ENCODE data around the gene PAQR7. TPM values are rescaled to one million over a fixed set of nuclear protein-coding genes. Genes with fewer than 3 reads are reported as not detected.

Gene PAQR7
- polyA plus RNA-seq, 1 donor from 2014 or later, result 4.1 TPM

GRCh38 chr1:25876693-25877077 is 1.2 kb upstream of the PAQR7 start:
- Histone ChIP-seq H3K4me3 (ENCODE audit: low read length) (no peak overlapping the region), H3K27me3 (ENCODE audit: insufficient read depth, low read depth, low read length) (peaks cover 21% of the 10 kb centered on the region)
- TF ChIP-seq RAD21 (conservative IDR thresholded peaks at IDR 0.05) (no peak), POLR2AphosphoS5 (IDR thresholded peaks at IDR 0.05) (no peak), TAF1 (IDR thresholded peaks at IDR 0.05; ENCODE audit: low read depth) (no peak), REST (IDR thresholded peaks at IDR 0.05; ENCODE audit: borderline replicate concordance) (no peak), MXI1 (conservative IDR thresholded peaks at IDR 0.05; ENCODE audit: poor library complexity, severe bottlenecking) (no peak), EZH2 (IDR thresholded peaks at IDR 0.05; ENCODE audit: borderline replicate concordance, insufficient read depth, low read length, poor library complexity, severe bottlenecking) (no peak), SMC3 (conservative IDR thresholded peaks at IDR 0.05; ENCODE audit: poor library complexity) (no peak), EP300 (conservative IDR thresholded peaks at IDR 0.05; ENCODE audit: poor library complexity, severe bottlenecking) (no peak), CTCF (IDR thresholded peaks at IDR 0.05; ENCODE audit: poor library complexity, severe bottlenecking) (no peak)

GRCh38 chr1:25875856-25876692 is 566 bp upstream of the PAQR7 start:
- H3F3A ChIP-seq (ENCODE audit: insufficient read depth, low read length, poor library complexity, severe bottlenecking), result no peaks in the 10 kb centered on the region
- TF ChIP-seq SMC3 (conservative IDR thresholded peaks at IDR 0.05; ENCODE audit: poor library complexity), result no peak
- no peak for TF ChIP-seq MXI1 (conservative IDR thresholded peaks at IDR 0.05; ENCODE audit: poor library complexity, severe bottlenecking)
- TF ChIP-seq TAF1 (IDR thresholded peaks at IDR 0.05; ENCODE audit: low read depth), result no peak
- no peak for TF ChIP-seq REST (IDR thresholded peaks at IDR 0.05; ENCODE audit: borderline replicate concordance)
- TF ChIP-seq EZH2 (IDR thresholded peaks at IDR 0.05; ENCODE audit: borderline replicate concordance, insufficient read depth, low read length, poor library complexity, severe bottlenecking), result no peak
- TF ChIP-seq CTCF (IDR thresholded peaks at IDR 0.05; ENCODE audit: poor library complexity, severe bottlenecking), result no peak
- no peak for TF ChIP-seq RAD21 (conservative IDR thresholded peaks at IDR 0.05)
- no peak for TF ChIP-seq EP300 (conservative IDR thresholded peaks at IDR 0.05; ENCODE audit: poor library complexity, severe bottlenecking)
- no peak for TF ChIP-seq POLR2AphosphoS5 (IDR thresholded peaks at IDR 0.05)
- peak overlapping the region; percentile 61 for H3K9ac ChIP-seq (ENCODE audit: low read length)
- H4K20me1 ChIP-seq (ENCODE audit: insufficient read depth), result no peaks in the 10 kb centered on the region
- H3K9me3 ChIP-seq (ENCODE audit: low read length), result no peaks in the 10 kb centered on the region
- no peaks in the 10 kb centered on the region for H3K79me2 ChIP-seq (replicated peaks; ENCODE audit: insufficient read depth, low read length)
- H3K4me2 ChIP-seq (ENCODE audit: low read length), result no peak overlapping the region
- H3K27me3 ChIP-seq (ENCODE audit: insufficient read depth, low read depth, low read length), result peaks cover 21% of the 10 kb centered on the region
- no peaks in the 10 kb centered on the region for H3K9me2 ChIP-seq (ENCODE audit: insufficient read depth, low read length)
- no peak overlapping the region for H3K27ac ChIP-seq (ENCODE audit: low read length)
- H2AFZ ChIP-seq (ENCODE audit: low read depth, low read length), result no peak overlapping the region
- peak overlapping the region; percentile 64 for H3K4me3 ChIP-seq (ENCODE audit: low read length)
- no peaks in the 10 kb centered on the region for H3K36me3 ChIP-seq (ENCODE audit: insufficient read depth, low read length)

More at GRCh38 chr1:25876693-25877077, 1.2 kb upstream of the PAQR7 start:
- Histone ChIP-seq H3K27ac (ENCODE audit: low read length) (no peak overlapping the region), H3K36me3 (ENCODE audit: insufficient read depth, low read length) (peaks cover 5% of the 10 kb centered on the region), H3K9ac (ENCODE audit: low read length) (no peak overlapping the region), H3F3A (ENCODE audit: insufficient read depth, low read length, poor library complexity, severe bottlenecking) (no peaks in the 10 kb centered on the region), H4K20me1 (ENCODE audit: insufficient read depth) (no peaks in the 10 kb centered on the region), H3K79me2 (replicated peaks; ENCODE audit: insufficient read depth, low read length) (no peaks in the 10 kb centered on the region), H3K9me2 (ENCODE audit: insufficient read depth, low read length) (no peaks in the 10 kb centered on the region), H2AFZ (ENCODE audit: low read depth, low read length) (no peak overlapping the region), H3K4me2 (ENCODE audit: low read length) (no peak overlapping the region), H3K9me3 (ENCODE audit: low read length) (no peaks in the 10 kb centered on the region)
